Activated T-cell treated with anti-CD3 and anti-CD28 coated beads, Interleukin-2, amount 50 U/mL, for 1 hour (primary cell): ENCODE results near the gene TCP11.

ENCODE experiments used
- DNase-seq: peaks from one replicate; pipeline ENCODE4 v3.0.0-alpha.2; 2020

TCP11 gene

GRCh38 chr6:35141007-35141655, at the start of gene TCP11:
TSS of gene TCP11 (minus strand) at chr6:35141339. CDS start at chr6:35140870, 469 bp downstream.
- peak; percentile 27 for DNase-seq

DNA sequence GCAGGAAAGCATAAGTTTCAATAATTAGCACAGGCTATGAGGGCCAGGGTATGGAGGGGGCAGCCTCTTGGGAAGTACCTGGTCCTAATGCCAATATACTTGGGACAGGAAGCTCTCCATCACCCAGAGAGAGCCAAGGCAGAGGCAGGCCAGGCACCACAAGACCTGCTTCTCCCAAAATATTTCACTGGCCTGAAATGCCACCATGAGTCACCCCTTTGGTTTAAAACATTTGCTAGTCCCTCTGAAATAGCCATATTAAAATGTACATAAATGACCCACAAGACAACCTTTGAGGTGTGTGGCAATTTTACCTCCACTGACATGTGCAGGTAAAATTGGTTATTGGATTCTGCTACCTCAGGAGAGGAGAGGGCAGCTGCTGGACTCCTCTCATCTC, 49.2 kb upstream of the TCP11 start:
- no peak for DNase-seq

GRCh38 chr6:35188886-35189285, 47.7 kb upstream of the TCP11 start:
- DNase-seq = no peak

GRCh38 chr6:35186571-35186970, 45.4 kb upstream of the TCP11 start:
- no peak for DNase-seq

- DNase-seq = no peak
Measured at GRCh38 chr6:35185971-35186370, 44.8 kb upstream of the TCP11 start.

DNA sequence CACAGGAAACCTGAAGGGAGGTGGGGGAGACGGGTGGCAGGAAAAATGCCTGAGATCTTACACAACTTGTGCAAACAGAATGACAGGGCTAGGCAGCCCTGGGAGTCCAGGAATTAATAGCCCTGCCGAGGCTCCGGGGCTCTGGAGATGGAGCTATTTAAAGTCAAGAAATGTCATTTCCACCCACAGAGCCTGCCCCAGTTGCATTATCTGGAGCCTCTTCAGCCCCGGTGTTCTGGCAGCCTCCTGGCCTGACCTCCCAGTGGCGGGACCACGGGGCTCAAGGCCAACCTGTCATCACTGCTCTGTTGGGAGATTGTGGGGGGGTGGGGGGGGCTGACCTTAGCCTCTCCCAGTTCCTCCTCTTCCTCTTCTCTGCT, 44.2 kb upstream of the TCP11 start:
- no peak for DNase-seq

DNA sequence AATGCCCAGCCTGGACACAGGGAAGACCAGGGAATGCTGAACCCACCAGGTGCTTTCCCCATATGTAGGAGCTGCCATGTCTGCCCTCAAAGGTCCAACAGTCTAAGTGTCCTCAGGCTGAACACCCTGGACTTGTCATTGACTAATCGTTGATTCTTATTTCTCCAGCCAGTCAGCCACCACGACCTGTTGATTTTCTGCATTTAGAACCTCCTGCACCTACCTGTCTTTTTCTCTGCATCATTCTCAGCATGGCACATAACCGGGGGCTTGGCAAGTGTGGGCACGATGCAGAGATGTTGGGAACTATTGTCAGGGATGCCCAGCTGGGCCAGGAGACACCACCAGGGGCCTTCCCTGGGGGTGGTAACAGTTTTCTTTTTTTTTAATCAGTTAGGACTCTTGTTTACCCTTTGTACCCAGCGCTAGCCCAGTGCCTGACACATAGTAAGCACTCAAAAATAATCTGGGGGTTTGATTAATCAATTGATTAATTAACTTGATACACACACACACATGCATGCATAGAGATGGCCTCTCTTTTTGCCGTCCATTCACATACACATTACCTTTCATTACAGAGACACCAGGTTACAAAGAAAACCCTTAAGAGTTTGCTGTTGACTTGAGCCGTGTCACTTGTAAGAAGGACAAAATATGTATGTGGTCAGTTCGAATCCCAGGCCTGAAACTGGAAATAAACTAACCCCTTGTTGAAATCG, 43.6 kb upstream of the TCP11 start:
- no peak for DNase-seq

DNA sequence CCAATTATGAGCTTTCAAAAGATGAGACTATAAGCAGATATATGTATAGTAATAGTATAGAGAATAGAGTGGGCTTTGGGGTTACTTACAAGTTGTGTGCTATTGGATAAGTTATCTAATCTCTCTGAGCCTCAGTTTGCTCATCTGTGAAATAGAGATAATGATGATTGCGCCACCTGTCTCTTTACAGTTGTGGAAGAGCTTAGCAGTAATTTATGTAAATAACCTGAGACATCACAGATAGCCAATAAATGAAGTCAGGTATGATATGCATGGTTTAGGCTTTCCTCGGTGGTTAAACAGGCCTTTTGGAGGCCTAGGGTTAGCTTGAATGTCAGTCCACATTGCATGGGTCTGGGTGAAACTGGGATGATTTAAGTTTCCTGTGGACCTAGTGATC, 42.8 kb upstream of the TCP11 start:
- DNase-seq = no peak

DNA sequence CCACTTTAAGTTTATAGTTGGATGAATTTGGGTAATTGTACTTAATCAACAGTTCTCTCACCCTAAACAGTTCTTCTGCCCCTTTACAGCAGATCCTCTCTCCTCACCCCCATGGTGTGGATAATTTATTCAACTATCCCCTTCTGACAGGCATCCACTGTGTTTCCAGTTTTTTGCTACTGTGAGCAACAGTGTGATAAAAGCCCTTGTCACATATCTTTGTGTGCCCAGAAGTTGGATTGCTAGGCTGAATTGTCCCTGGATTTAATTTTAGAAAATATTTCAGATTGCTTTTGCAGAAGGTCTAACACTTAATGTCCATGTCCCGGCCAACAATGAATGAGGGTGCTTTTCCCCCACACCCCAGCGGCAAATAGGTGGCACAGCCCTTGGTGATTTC, 42.1 kb upstream of the TCP11 start:
- no peak for DNase-seq

DNA sequence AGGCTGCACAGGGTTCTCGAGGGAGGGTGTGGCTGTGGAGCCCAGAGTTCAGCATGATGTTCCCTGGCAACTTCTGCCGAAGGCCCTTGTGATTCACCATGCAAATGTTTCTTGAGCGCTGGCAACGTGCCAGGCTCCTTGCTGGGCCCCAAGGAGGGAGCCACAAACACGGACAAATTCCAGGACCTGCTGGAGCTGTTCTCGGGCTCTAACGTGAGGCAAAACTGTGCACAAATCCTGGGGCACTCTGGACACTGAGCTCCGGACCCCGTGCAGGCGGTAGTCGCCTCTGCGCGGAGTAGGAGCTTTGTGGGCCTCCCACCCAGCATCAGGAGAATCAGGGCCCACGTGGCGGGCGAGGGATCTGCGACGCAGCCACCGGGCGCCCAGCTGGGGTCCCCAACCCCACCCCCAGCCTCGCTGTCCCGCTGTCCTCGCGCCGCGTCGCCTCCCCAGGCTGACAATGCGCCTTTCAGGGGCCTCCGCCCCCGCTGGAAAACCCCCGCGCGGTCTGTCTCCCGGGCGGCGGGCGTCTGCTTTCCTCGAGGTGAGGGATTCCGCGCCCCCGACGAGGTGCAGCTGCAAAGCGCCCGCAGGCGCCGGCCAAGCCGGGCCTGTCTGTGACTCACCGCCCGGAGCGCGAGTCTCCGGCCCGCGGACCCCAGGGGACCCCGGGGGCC, 40.9 kb upstream of the TCP11 start:
- DNase-seq = no peak

DNA sequence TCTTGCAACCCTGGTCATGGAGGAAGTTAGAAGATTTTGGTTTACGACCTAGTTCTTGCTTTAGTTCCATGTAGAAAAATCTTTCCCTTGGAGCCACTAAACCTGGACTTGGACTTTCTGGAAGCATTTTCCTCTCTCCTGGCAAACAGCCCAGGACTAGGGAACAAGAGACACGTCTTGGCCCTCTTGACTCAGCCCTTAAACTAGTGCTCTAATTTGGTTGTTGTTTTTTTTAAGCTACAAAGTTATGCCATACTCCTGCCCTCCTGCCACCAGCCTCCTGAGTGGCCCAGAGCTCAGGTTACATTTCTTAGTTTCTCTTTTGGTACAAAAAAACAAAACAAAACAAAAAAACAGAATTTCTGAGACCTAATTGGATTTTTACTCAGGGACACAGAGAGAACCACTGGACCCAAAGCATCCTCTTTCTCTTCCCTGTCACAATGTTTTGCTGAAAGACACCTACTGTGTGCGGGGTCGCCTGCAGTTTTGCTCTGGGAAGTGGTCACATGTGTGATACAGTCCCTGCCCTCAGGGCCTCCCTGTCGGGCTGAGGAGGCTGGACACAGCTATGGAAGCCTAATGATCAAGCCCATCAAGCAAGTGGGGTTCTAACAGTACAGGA, 40.3 kb upstream of the TCP11 start:
- DNase-seq = no peak

GRCh38 chr6:35179901-35180535, 38.9 kb upstream of the TCP11 start:
- DNase-seq = no peak

GRCh38 chr6:35178932-35179832, 38.0 kb upstream of the TCP11 start:
- DNase-seq = no peak

DNA sequence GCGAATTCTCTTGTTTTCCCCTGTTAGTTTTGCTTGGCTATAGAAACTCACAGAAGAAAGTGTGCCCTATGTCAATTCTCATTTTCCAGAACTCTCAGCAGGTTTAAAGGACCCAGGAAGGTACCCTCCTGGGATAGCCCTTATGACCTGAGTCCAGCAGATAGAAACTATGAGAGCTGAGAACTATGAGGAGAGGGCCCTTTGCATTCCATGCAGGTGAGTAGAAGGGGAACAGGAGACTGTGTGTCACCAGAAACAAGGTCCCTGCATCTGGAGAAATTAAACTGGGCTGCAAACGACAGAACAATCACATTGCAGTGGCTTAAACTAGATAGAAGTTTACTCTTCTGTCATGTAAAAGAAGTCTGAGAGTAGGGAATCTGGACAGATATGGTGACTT, 36.9 kb upstream of the TCP11 start:
- no peak for DNase-seq

DNA sequence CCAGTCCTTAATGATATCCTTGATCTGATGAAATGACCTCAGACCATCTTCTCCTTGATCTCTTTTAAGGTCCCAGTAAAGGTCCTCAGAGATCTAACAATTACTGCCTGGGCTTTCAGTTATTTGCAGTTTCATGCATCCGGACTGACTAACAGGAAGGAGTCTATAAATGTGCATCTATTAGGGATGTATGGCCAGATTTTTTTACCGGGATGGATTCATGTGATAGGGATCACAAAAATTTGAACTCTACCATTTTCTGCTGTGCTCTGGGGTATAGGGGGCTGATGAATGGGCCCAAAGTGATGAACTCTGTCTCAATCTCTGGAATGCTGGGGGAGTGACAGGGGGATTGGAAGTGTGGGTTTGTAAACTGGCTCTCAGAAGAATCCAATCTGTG, 36.5 kb upstream of the TCP11 start:
- DNase-seq = no peak

GRCh38 chr6:35177157-35177556, 36.0 kb upstream of the TCP11 start:
- DNase-seq = no peak

GRCh38 chr6:35176301-35177024, 35.3 kb upstream of the TCP11 start:
- DNase-seq = no peak

DNA sequence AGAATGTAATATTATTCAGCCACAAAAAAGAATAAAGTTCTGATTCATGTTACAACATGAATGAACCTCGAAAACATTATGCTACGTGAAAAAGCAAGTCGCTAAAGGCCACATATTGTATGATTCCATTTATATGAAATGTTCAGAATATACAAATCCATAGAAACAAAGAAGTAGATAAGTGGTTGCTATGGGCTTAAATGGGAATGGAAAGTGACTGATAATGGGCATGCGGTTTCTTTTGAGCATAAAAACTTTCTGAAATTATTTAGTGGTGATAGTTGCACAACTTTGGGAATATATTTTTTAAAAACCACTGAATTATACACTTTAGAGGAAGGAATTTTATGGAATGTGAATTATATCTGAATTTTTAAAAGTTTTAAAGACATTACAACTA, 33.4 kb upstream of the TCP11 start:
- no peak for DNase-seq

GRCh38 chr6:35174088-35174434, 32.9 kb upstream of the TCP11 start:
- no peak for DNase-seq

DNA sequence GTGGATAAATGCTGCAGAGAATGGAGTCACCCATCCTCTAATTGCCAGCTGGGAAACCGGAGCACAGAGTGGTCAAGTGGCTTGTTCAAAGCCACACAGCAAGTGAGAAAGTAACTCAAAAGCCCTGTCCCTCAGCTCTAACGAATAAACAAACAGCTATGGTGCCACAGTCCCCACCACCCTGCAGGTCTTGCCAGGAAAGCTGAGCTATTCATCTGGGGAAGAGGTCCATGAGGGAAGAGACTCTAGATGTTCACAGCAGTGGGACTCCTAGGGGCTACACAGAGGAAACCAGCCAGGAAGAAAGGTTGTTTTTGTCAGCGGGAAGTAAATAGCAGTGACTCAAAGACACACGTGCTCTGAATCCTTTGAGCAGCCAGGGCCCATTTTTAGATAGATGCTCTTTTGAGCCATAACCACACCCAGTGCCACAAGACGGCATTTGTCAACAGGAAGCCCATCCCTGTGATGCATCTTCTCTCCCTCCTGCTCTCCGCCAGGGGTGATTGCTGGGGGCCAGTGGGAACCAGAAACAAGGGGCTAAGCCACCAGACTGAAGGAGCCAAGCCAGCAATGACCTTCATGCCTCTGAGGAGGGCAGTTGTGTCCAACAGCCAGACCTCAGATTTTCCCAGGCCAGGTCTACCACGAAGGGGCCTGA, 32.4 kb upstream of the TCP11 start:
- DNase-seq = no peak

- no peak for DNase-seq
Measured at GRCh38 chr6:35173044-35173426, 31.9 kb upstream of the TCP11 start.
